ENCODE measurements around the gene TEC. TPM values are rescaled to one million over a fixed set of nuclear protein-coding genes. Genes with fewer than 3 reads are reported as not detected.

TEC gene
- total RNA-seq, 4 donors from 2014 or later = 3.6 to 12.7 (median 3.9) TPM

DNA sequence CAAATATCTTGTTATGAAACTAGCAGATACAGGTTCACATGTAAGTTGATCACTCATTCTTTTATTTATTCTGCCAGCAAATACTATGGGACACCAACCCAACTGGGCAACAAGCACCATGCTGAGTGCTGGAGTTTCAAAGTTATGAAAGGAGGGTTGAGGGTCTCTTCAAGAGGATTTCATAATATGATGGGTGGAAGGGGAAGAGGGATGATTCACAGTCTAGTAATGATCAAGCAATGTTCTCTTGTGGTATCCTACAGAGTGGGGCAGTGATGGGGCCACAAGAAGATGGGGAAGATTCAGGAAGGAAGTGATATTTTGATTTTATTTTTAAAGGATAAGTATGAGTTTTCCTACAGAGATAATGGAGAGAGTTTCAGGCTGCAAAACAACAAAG is 89.4 kb downstream of the TEC start:
- no peak for TF ChIP-seq POLR2A (IDR thresholded peaks at IDR 0.05)
- TF ChIP-seq, protein P1, sequence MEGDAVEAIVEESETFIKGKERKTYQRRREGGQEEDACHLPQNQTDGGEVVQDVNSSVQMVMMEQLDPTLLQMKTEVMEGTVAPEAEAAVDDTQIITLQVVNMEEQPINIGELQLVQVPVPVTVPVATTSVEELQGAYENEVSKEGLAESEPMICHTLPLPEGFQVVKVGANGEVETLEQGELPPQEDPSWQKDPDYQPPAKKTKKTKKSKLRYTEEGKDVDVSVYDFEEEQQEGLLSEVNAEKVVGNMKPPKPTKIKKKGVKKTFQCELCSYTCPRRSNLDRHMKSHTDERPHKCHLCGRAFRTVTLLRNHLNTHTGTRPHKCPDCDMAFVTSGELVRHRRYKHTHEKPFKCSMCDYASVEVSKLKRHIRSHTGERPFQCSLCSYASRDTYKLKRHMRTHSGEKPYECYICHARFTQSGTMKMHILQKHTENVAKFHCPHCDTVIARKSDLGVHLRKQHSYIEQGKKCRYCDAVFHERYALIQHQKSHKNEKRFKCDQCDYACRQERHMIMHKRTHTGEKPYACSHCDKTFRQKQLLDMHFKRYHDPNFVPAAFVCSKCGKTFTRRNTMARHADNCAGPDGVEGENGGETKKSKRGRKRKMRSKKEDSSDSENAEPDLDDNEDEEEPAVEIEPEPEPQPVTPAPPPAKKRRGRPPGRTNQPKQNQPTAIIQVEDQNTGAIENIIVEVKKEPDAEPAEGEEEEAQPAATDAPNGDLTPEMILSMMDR (IDR thresholded peaks at IDR 0.05) = no peak
- no peaks in the 10 kb centered on the region for H3K27me3 ChIP-seq
- H3K9me3 ChIP-seq = no peaks in the 10 kb centered on the region
- H3K4me1 ChIP-seq = no peaks in the 10 kb centered on the region
- H3K27ac ChIP-seq = no peak overlapping the region
- H3K4me3 ChIP-seq (replicated peaks in 1 of 3) = no peak overlapping the region
- H3K36me3 ChIP-seq = no peaks in the 10 kb centered on the region
- intact Hi-C loops (cut with DNase I) = no loop called here
- no peak for DNase-seq

DNA sequence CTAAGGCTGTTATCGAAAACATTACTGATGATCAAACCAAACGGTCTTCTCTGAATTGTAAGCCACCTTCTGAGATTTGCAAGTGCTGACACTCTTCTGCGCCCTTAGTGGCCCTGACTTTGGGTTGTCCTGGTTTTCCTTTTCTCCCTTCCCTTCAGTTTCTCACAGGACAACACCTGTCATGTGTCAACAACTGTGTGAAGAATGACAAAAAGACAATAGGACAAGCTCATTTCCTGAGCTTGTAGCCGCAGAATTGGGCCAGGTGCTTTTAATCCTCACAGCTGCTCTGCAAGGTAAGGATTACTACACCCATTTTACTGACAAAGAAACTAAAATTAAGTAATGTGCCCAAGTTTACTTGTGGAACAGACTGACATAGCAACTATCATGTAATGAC is 90.7 kb downstream of the TEC start:
- intact Hi-C loops (cut with DNase I) = no loop called here
- Histone ChIP-seq H3K27me3 (no peaks in the 10 kb centered on the region), H3K27ac (no peak overlapping the region), H3K36me3 (no peaks in the 10 kb centered on the region), H3K4me1 (no peaks in the 10 kb centered on the region), H3K4me3 (replicated peaks in 1 of 3) (no peak overlapping the region), H3K9me3 (no peaks in the 10 kb centered on the region)
- 69 to 89% methylated on average over 4 of the region's 4 CpGs for WGBS, 2 donors
- TF ChIP-seq, protein P1 (IDR thresholded peaks at IDR 0.05) = no peak
- TF ChIP-seq POLR2A (IDR thresholded peaks at IDR 0.05) = no peak
- DNase-seq = no peak

DNA sequence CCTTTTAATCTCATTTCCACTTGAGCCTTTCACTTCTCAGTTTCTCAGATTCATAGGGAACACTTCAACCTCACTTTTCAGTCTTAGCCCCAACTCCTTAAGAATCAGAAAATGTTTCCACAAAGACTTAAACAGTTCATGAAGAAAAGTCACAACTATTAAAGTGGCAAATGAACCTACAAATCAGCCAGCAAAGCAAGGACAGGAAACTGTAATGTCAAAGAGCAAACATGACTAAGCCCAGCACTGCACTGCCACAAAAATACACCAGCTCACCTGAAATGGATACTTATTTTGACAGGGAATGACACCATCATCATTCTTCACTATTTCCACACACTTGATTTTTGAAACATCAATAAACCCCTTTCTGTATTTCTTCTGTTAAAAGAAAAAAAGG is 93.8 kb downstream of the TEC start:
- TF ChIP-seq, protein P1 (IDR thresholded peaks at IDR 0.05) = no peak
- no peak for TF ChIP-seq POLR2A (IDR thresholded peaks at IDR 0.05)
- Histone ChIP-seq H3K27ac (no peak overlapping the region), H3K36me3 (no peaks in the 10 kb centered on the region), H3K4me3 (replicated peaks in 1 of 3) (no peak overlapping the region), H3K27me3 (no peaks in the 10 kb centered on the region), H3K4me1 (peaks cover 0 to 7% of the 10 kb centered on the region in 2 donors), H3K9me3 (no peaks in the 10 kb centered on the region)
- DNase-seq = no peak
- intact Hi-C loops (cut with DNase I) = no loop called here

DNA sequence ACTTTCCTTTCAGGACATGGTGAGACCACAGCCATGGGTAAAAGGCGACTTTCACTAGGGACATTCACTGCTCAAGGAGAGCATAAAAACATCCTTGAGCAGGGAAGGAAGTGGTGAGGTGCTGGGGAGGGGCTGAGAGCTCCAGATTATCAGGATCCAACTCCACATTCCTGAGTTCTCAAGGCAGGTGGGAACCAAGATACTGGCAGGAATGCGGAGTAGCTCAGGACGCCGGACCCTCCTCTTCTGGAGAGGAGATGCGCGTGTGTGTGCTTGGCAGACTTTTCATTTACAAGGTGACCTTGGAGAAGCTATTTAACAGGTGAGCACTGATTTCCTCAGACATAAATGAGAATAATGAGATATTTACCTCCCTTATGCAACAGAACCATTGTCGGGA is 94.3 kb downstream of the TEC start:
- H3K9me3 ChIP-seq = no peaks in the 10 kb centered on the region

DNA sequence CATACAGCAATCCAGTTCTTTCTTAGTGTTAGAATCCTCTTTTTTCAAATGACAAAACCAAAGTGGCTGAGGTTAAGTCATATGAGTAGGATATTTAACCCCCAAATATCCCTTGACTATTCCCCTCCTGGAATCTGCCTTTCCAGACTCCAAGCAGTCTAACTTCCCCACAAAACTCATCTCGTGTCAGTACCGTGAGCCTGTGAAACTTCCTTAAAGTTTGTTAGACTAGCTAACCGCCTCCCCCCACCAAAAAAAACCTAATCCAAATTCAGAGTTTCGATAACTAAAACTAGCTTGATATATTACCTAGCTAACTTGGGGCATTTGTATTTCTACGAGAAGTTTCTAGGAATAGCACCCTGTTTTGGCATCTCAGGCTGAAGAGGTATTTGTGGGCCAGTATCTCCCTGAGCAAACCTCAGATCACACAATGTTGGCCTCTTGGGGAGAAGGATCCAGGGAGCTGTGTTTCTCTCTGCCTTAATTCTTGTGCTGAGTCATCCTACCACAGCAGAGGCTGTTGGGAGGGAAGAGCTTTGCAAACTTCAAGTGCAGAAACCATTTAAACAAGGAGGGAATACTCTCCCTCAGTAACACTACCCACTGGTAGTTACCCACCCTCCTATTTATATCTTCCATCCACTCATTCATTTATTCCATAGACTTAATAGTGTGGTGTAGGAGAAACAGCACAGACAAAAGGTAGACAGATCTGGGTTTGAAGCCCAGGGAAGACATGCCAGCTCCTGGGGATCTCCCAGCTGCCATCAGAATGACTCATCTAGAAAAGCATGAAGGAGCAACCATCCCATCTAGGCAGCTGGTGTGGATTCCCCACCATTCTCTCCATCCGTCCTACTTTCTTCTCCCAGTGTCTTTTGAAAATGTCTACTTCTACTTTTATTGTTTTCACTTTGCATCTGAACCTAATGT is 96.3 kb downstream of the TEC start:
- intact Hi-C loops (cut with DNase I) = no loop called here
- Histone ChIP-seq H3K27me3 (no peaks in the 10 kb centered on the region), H3K27ac (no peak overlapping the region), H3K9me3 (no peaks in the 10 kb centered on the region), H3K36me3 (no peaks in the 10 kb centered on the region), H3K4me1 (peaks cover 0 to 7% of the 10 kb centered on the region in 2 donors), H3K4me3 (replicated peaks in 1 of 3) (no peak overlapping the region)
- DNase-seq = no peak
- TF ChIP-seq POLR2A (IDR thresholded peaks at IDR 0.05) = no peak
- TF ChIP-seq, protein P1 (IDR thresholded peaks at IDR 0.05) = no peak
- 83 to 92% methylated on average over 6 of the region's 6 CpGs for WGBS, 2 donors

More for the DNA sequence above, 94.3 kb downstream of the TEC start:
- no peak for DNase-seq
- 74 to 86% methylated on average over 7 of the region's 7 CpGs for WGBS, 2 donors
- Histone ChIP-seq H3K27ac (no peak overlapping the region), H3K27me3 (no peaks in the 10 kb centered on the region), H3K4me3 (replicated peaks in 1 of 3) (no peak overlapping the region), H3K36me3 (no peaks in the 10 kb centered on the region), H3K4me1 (peaks cover 0 to 7% of the 10 kb centered on the region in 2 donors)
- intact Hi-C loops (cut with DNase I) = no loop called here
- TF ChIP-seq, protein P1 (IDR thresholded peaks at IDR 0.05) = no peak
- TF ChIP-seq POLR2A (IDR thresholded peaks at IDR 0.05) = no peak

All from thyroid gland (tissue), 4 donors.